ENCODE results near the gene INHBC. TPM values are rescaled to one million over a fixed set of nuclear protein-coding genes. Genes with fewer than 3 reads are reported as not detected.

The INHBC gene
- total RNA-seq, 2 experiments from 2014 or later: not detected

DNA sequence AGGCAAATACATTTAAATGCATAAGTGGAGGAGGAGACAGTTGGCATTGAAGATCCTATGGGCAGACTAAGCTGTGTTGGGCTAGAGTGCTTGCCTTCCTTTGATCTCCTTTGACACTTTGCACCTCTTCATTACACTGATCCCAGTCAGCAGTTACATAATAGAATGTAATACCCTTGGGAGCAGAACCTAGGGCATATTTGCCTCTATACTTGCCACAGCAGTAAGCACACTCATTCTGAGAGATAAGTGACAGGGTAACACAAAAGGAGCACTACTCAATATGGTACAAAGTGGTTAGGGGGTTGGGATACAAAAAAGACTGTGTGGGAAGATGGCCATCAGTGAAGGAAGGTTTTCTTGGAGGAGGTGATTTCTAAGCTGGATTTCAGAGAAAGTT, 62.2 kb downstream of the INHBC start:
- H3K36me3 Mint-ChIP-seq (ENCODE audit: low read depth): peaks cover 71% of the 10 kb centered on the region
- peaks cover 2% of the 10 kb centered on the region for H3K9me3 Mint-ChIP-seq (ENCODE audit: low read depth)
- ChIA-PET POLR2A (interaction anchor here (0.7 to 1.3 kb wide), 2 partner anchors 17 to 20 kb away, joined by 4 to 7 read pairs; no protein-coding TSS in a partner anchor), CTCF (interaction anchor here (1.4 kb wide), 1 partner anchor 38 kb away, joined by 5 read pairs; the partner anchor contains the start of gene GLI1)
- H3K27me3 Mint-ChIP-seq: no peaks in the 10 kb centered on the region
- DNase-seq (no peak), ATAC-seq (peak; percentile 69)
- intact Hi-C loops (cut with DNase I, micrococcal nuclease): no loop called here
- peak overlapping the region; percentile 38 for H3K27ac Mint-ChIP-seq
- H3K4me3 Mint-ChIP-seq: no peak overlapping the region
- peaks cover 11% of the 10 kb centered on the region for H3K4me1 Mint-ChIP-seq

DNA sequence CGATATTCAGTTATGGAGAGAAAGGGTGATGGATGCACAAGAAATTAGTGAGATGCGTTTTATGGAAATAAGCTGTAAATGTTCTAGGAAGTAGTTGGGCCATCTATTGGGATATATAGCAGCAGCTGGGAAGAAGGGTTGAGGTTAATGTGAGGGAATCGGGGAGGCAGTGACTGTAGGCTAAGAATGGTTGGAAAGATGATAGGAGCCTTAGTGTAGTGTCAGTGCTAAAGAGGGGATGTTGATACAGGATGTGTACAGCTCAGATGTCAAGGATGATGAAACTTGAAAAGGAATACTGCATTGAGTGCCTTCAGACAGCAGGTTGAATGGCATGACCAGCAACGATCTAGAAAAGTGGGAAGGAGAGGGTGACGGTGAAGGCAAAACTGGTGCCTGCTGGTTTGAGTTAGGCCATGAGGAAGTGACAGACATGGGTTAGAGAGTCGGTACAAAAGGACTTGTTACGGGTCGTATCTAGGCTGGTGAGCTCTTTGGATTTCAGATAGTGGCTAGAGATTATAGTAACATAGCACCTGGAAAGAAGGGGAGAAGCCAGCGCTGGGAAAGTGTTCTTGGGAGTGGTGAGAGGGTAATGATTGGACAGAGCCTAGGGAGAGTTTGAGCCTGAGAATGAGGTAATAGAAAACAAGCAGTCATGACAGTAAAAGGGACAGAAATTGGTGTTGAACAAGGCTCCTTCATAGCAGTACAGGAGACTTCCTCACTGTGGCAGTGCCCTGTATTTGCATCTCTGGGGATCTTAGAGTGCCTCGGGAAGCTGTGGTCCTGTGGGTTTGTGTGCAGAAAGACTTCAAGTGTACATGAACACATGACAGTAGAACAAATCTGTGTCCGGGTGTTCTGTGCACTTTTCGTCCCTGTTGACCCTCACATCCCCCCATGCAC, 62.9 kb downstream of the INHBC start:
- ChIA-PET POLR2A (interaction anchor here (0.7 to 1.3 kb wide), 2 partner anchors 17 to 20 kb away, joined by 4 to 7 read pairs; no protein-coding TSS in a partner anchor), CTCF (interaction anchor here (0.6 to 1.4 kb wide), 2 partner anchors 39 to 781 kb away, joined by 3 to 5 read pairs; partner anchors contain the start of gene GLI1)
- Mint-ChIP-seq H3K4me1 (peaks cover 11% of the 10 kb centered on the region), H3K36me3 (ENCODE audit: low read depth) (peaks cover 71% of the 10 kb centered on the region), H3K27me3 (no peaks in the 10 kb centered on the region), H3K27ac (peak overlapping the region; percentile 38), H3K4me3 (no peak overlapping the region), H3K9me3 (ENCODE audit: low read depth) (peaks cover 2% of the 10 kb centered on the region)
- no peak for ATAC-seq
- intact Hi-C loops (cut with DNase I, micrococcal nuclease): no loop called here
- DNase-seq: no peak

DNA sequence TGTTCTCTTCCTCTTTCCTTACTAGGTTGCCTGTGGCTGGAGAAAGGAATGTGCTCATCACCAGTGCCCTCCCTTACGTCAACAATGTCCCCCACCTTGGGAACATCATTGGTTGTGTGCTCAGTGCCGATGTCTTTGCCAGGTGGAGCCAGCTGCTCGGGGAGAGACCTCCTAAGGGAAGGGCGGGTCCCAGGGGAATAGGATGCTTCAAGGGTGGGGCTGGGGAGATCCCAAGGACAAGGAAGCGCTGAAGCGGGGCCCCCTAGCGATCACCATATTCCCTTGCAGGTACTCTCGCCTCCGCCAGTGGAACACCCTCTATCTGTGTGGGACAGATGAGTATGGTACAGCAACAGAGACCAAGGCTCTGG, 63.5 kb downstream of the INHBC start:
- ATAC-seq (no peak), DNase-seq (no peak)
- Mint-ChIP-seq H3K27ac (no peak overlapping the region), H3K4me3 (no peak overlapping the region), H3K9me3 (ENCODE audit: low read depth) (peaks cover 2% of the 10 kb centered on the region), H3K27me3 (no peaks in the 10 kb centered on the region), H3K4me1 (peaks cover 9% of the 10 kb centered on the region), H3K36me3 (ENCODE audit: low read depth) (peaks cover 72% of the 10 kb centered on the region)
- intact Hi-C loops (cut with DNase I, micrococcal nuclease): no loop called here
- POLR2A ChIA-PET: no interaction called here
- CTCF ChIA-PET: no interaction called here

GRCh38 chr12:57498571-57498970, 64.0 kb downstream of the INHBC start:
- intact Hi-C loops (cut with DNase I, micrococcal nuclease): no loop called here
- Mint-ChIP-seq H3K4me1 (peaks cover 9% of the 10 kb centered on the region), H3K27me3 (no peaks in the 10 kb centered on the region), H3K36me3 (ENCODE audit: low read depth) (peaks cover 76% of the 10 kb centered on the region), H3K27ac (no peak overlapping the region), H3K9me3 (ENCODE audit: low read depth) (peaks cover 2% of the 10 kb centered on the region), H3K4me3 (no peak overlapping the region)
- ATAC-seq: no peak
- CTCF ChIA-PET: no interaction called here
- POLR2A ChIA-PET: no interaction called here
- DNase-seq: no peak

- Mint-ChIP-seq H3K4me1 (peaks cover 9% of the 10 kb centered on the region), H3K4me3 (no peak overlapping the region), H3K36me3 (ENCODE audit: low read depth) (peaks cover 88% of the 10 kb centered on the region), H3K27ac (no peak overlapping the region), H3K27me3 (no peaks in the 10 kb centered on the region), H3K9me3 (ENCODE audit: low read depth) (peaks cover 2% of the 10 kb centered on the region)
- ChIA-PET POLR2A (interaction anchor here (0.6 kb wide), 1 partner anchor 20 kb away, joined by 3 read pairs; the partner anchor contains the start of gene DDIT3), CTCF (interaction anchor here (0.5 to 1.2 kb wide), 3 partner anchors 11 to 683 kb away, joined by 3 read pairs; no protein-coding TSS in a partner anchor)
- DNase-seq (no peak), ATAC-seq (no peak)
- intact Hi-C loops (cut with DNase I, micrococcal nuclease): no loop called here
Observed at GRCh38 chr12:57500213-57500612, 65.6 kb downstream of the INHBC start.

Other genes with a start within 250 kb of the INHBC start
- under 1 TPM; 0.41 to 0.51 TPM for gene NXPH4, start 218.0 kb upstream of the INHBC start, total RNA-seq
- 100 to 1,000 TPM; 436 to 487 TPM for gene SHMT2, start 205.1 kb upstream of the INHBC start, total RNA-seq
- gene STAC3, start 183.6 kb upstream of the INHBC start, total RNA-seq: 1 to 10 TPM; 2.5 to 2.8 TPM
- gene R3HDM2, start 3.7 kb upstream of the INHBC start, total RNA-seq: 10 to 100 TPM; 45.9 to 52.5 TPM
- gene INHBE, start 20.5 kb downstream of the INHBC start, total RNA-seq: 1 to 10 TPM; 1.2 to 1.5 TPM
- gene GLI1, start 25.0 kb downstream of the INHBC start, total RNA-seq: under 1 TPM; 0.40 to 0.73 TPM
- gene ARHGAP9, start 45.1 kb downstream of the INHBC start, total RNA-seq: 100 to 1,000 TPM in 1 of 2 experiments, 10 to 100 TPM in 1; 77.7 to 101 TPM
- gene MARS1, start 53.3 kb downstream of the INHBC start, total RNA-seq: 100 to 1,000 TPM; 389 to 583 TPM
- gene DDIT3, start 85.7 kb downstream of the INHBC start, total RNA-seq: 10 to 100 TPM; 31.2 to 32.2 TPM
- gene MBD6, start 88.0 kb downstream of the INHBC start, total RNA-seq: 10 to 100 TPM; 31.3 to 43.6 TPM
- 10 to 100 TPM; 69.7 to 81.2 TPM for gene DCTN2, start 112.4 kb downstream of the INHBC start, total RNA-seq
- gene KIF5A, start 115.3 kb downstream of the INHBC start, total RNA-seq: 1 to 10 TPM; 1.3 to 1.4 TPM
- gene PIP4K2C, start 156.4 kb downstream of the INHBC start, total RNA-seq: 10 to 100 TPM; 12.1 to 14.9 TPM
- gene DTX3, start 170.0 kb downstream of the INHBC start, total RNA-seq: 10 to 100 TPM; 16.7 to 17.0 TPM
- gene ARHGEF25, start 176.7 kb downstream of the INHBC start, total RNA-seq: 1 to 10 TPM; 2.2 to 2.6 TPM
- gene B4GALNT1, start 198.4 kb downstream of the INHBC start, total RNA-seq: 1 to 10 TPM; 1.4 to 1.5 TPM

All from activated CD4-positive, alpha-beta T cell treated with anti-CD3 and anti-CD28 coated beads for 36 hours (primary cell).